ENCODE measurements around the gene ATP8B2.
A peak's percentile ranks its signal among the peaks of the same experiment; 100 is the strongest.

DNA sequence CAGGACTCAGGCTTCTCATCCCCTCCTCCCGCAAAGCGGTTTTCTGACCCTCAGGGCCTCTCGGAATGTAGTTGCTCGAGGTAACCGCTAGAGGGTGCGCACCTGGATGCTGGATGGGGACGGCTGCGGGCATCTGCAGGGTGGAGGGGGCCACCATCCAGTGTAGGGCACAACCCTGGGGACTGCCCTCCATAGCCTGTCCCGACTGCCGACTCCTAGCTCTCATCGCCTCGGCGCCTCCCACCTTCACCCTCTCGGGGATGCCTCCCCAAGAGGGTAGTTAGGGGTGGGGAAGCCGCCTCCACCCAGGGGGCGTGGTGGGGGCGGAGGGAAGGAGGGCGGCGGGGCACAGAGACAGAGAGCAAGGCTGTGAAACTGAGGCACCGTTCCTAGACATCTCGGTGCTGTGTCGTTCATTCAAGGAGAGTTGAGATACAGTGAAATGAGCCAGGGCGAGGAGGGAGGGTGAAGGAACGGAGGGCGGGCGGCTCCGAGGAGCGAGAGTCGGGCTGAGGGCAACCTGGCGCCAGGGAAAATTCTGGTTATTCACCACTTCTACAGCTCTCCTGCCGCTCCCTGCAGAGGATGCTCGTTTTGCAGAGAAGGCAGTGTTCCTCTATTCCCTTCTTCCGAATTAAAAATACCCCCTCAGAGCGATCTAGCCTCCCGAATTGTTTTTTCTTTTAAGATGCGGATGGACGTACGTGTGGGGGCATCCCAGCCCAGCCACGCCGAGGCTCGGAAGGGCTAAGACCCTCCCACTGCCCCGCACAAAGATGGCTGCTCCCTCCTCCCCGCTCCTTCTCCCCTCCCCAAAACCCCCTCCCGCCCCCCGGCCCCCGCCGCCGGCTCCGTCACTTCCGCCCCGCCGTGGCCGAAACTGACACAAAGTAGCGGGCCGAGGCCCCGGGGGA lies at the start of gene ATP8B2:
- TF ChIP-seq ZNF654 (tag by site-specific recombination; IDR thresholded peaks at IDR 0.05; ENCODE audit: low read depth) (0 out of 2 replicates have a peak, but pooled peaks have one; percentile 29), ZNF23 (tag by site-specific recombination; IDR thresholded peaks at IDR 0.05; ENCODE audit: borderline replicate concordance) (no peak), CTCF (tag by site-specific recombination; IDR thresholded peaks at IDR 0.05) (peak; percentile 96), ZNF843 (tag by site-specific recombination; IDR thresholded peaks at IDR 0.05) (no peak), SP2 (tag by site-specific recombination; IDR thresholded peaks at IDR 0.05) (peak; percentile 70), ZNF174 (tag by site-specific recombination; IDR thresholded peaks at IDR 0.05) (no peak), ZNF366 (tag by site-specific recombination; conservative IDR thresholded peaks at IDR 0.05) (peak; percentile 77)

Data from HEK293 (cell line).